Gastrocnemius medialis (tissue), 4 donors: Measurements from ENCODE around the gene RALGPS2.

Experiments
- CTCF ChIP-seq, 5 experiments: fragments of 450-650 bp in 3 of 5; fragments of 200-600 bp in 2 of 5; sonication (generic) in 2 of 5; IDR thresholded peaks in 4 of 5; conservative IDR thresholded peaks in 1 of 5; 1 replicate in 4 of 5; 2 replicates in 1 of 5; pipeline ENCODE4 v1.5.1; 2016 to 2019; ENCODE audit warnings: antibody characterized with exemption in 5 of 5, mild to moderate bottlenecking in 3 of 5, moderate library complexity in 3 of 5
- POLR2A ChIP-seq, 2 donors: fragments of 450-650 bp; IDR thresholded peaks; one replicate each; pipeline ENCODE4 v1.6.1; 2017; ENCODE audit warnings: antibody characterized with exemption in 2 of 2, mild to moderate bottlenecking in 2 of 2, moderate library complexity in 2 of 2

GRCh38 chr1:178718520-178718919 lies 6.5 kb upstream of the RALGPS2 start:
- no peak for TF ChIP-seq CTCF (IDR thresholded peaks at IDR 0.05 in 4 of 5, conservative IDR thresholded peaks at IDR 0.05 in 1 of 5)
- TF ChIP-seq POLR2A (IDR thresholded peaks at IDR 0.05): no peak
